H1 (cell line): ENCODE results near the gene SMARCAL1. TPM values are rescaled to one million over a fixed set of nuclear protein-coding genes. Genes with fewer than 3 reads are reported as not detected.

Experiments
- CTCF ChIA-PET: fragments of 300-600 bp; sonication (Branson Sonifier 250); formaldehyde crosslinking; loops from one replicate; lab custom pipeline; 2021; ENCODE audit not compliant: partially characterized antibody; lab: Charles Lee
- POLR2A ChIA-PET: fragments of 300-600 bp; sonication (Branson Sonifier 250); formaldehyde crosslinking; loops from one replicate; lab custom pipeline; 2021; ENCODE audit warnings: inconsistent platforms; ENCODE audit not compliant: partially characterized antibody; lab: Charles Lee
- DNase-seq, 2 experiments: peaks; one replicate each; pipeline versions ENCODE4 v3.0.0 to v3.0.0-alpha.2; 2010 to 2022; ENCODE audit warnings: low spot score in 2 of 2, low read depth in 1 of 2, mixed read lengths in 1 of 2
- FAIRE-seq: peaks from 2 replicates; lab custom pipeline; 2011; peaks lifted over from hg19 to GRCh38; lab: Jason Lieb, UNC
- H2AFZ ChIP-seq: 2 replicates; pipeline ENCODE4 v1.8.1; 2012; ENCODE audit warnings: low read length, inconsistent platforms
- H2AK5ac ChIP-seq: 2 replicates; pipeline ENCODE4 v1.6.1; 2013; ENCODE audit warnings: low read depth, low read length
- H2BK120ac ChIP-seq: replicated peaks from 2 replicates; pipeline ENCODE3; 2013; ENCODE audit warnings: low read depth, low read length, inconsistent platforms
- H2BK12ac ChIP-seq: 2 replicates; pipeline ENCODE4 v1.6.1; 2013; ENCODE audit warnings: low read depth, low read length
- H2BK15ac ChIP-seq: 2 replicates; pipeline ENCODE4 v1.6.1; 2013; ENCODE audit warnings: low read length
- H2BK20ac ChIP-seq: 2 replicates; pipeline ENCODE4 v1.6.1; 2013; ENCODE audit warnings: low read length
- H2BK5ac ChIP-seq: 2 replicates; pipeline ENCODE4 v1.6.1; 2013; ENCODE audit warnings: low read depth, low read length
- H3K14ac ChIP-seq: 2 replicates; pipeline ENCODE4 v1.6.1; 2013; ENCODE audit warnings: inconsistent platforms; ENCODE audit not compliant: insufficient read length
- H3K18ac ChIP-seq: 2 replicates; pipeline ENCODE4 v1.6.1; 2013; ENCODE audit warnings: low read length; ENCODE audit errors: extremely low read depth
- H3K23ac ChIP-seq: 2 replicates; pipeline ENCODE4 v1.6.1; 2013; ENCODE audit warnings: inconsistent platforms; ENCODE audit not compliant: insufficient read length
- H3K23me2 ChIP-seq: 2 replicates; pipeline ENCODE4 v1.6.1; 2013; ENCODE audit warnings: low read depth, low read length
- H3K27ac ChIP-seq: 2 replicates; pipeline ENCODE4 v1.6.1; 2011; ENCODE audit warnings: low read depth, low read length, inconsistent platforms
- H3K27me3 ChIP-seq, 4 experiments: replicated peaks in 1 of 4; 1 replicate in 1 of 4; 2 replicates in 3 of 4; pipeline versions ENCODE4 v1.6.1 to v1.8.1; 2011 to 2013; ENCODE audit warnings: low read length in 3 of 4, mild to moderate bottlenecking in 3 of 4, inconsistent platforms in 2 of 4, mixed read lengths in 2 of 4, moderate library complexity in 1 of 4; ENCODE audit not compliant: control insufficient read depth in 3 of 4, insufficient read depth in 3 of 4; ENCODE audit errors: extremely low read depth in 1 of 4
- H3K36me3 ChIP-seq, 4 experiments: 2 replicates each; pipeline versions ENCODE4 v1.6.1 to v1.8.1; 2011 to 2013; ENCODE audit warnings: mild to moderate bottlenecking in 4 of 4, low read length in 3 of 4, moderate library complexity in 2 of 4, control low read depth in 1 of 4, inconsistent platforms in 1 of 4; ENCODE audit not compliant: insufficient read depth in 4 of 4, control insufficient read depth in 2 of 4
- H3K4ac ChIP-seq: replicated peaks from 2 replicates; pipeline ENCODE3; 2013; ENCODE audit warnings: low read length, low read depth, mixed read lengths, inconsistent platforms; ENCODE audit not compliant: insufficient read length
- H3K4me1 ChIP-seq, 4 experiments: replicated peaks in 1 of 4; 1 replicate in 1 of 4; 2 replicates in 3 of 4; pipeline versions ENCODE4 v1.6.1 to v1.8.1; 2011 to 2013; ENCODE audit warnings: low read length in 3 of 4, inconsistent platforms in 2 of 4, mixed read lengths in 1 of 4; ENCODE audit not compliant: insufficient read depth in 4 of 4, control insufficient read depth in 3 of 4
- H3K4me2 ChIP-seq, 2 experiments: 2 replicates each; pipeline versions ENCODE4 v1.6.1 to v1.8.1; 2011 to 2013; ENCODE audit warnings: low read depth in 2 of 2, low read length in 2 of 2, control low read depth in 1 of 2, inconsistent platforms in 1 of 2, mild to moderate bottlenecking in 1 of 2; ENCODE audit not compliant: insufficient read depth in 1 of 2
- H3K4me3 ChIP-seq, 4 experiments: fragments of 200-600, 300-600 bp in 1 of 4; sonication (generic), shearing (Covaris generic), sonication (Bioruptor Twin) in 1 of 4; 2 replicates each; pipeline versions ENCODE4 v1.5.1 to v1.8.1; 2011 to 2016; ENCODE audit warnings: low read length in 4 of 4, low read depth in 3 of 4, control low read depth in 2 of 4, inconsistent platforms in 2 of 4, mild to moderate bottlenecking in 2 of 4, mixed read lengths in 1 of 4, moderate library complexity in 1 of 4; ENCODE audit not compliant: insufficient read depth in 2 of 4; ENCODE audit errors: extremely low read depth in 1 of 4
- H3K56ac ChIP-seq: replicated peaks from 2 replicates; pipeline ENCODE3; 2013; ENCODE audit warnings: low read depth, mild to moderate bottlenecking, mixed read lengths, low read length, inconsistent platforms; ENCODE audit not compliant: insufficient read length
- H3K79me1 ChIP-seq: 2 replicates; pipeline ENCODE4 v1.6.1; 2013; ENCODE audit warnings: low read depth, low read length, control low read depth
- H3K79me2 ChIP-seq, 2 experiments: 2 replicates each; pipeline versions ENCODE4 v1.6.1 to v1.8.1; 2012 to 2013; ENCODE audit warnings: low read length in 2 of 2, mild to moderate bottlenecking in 2 of 2, inconsistent platforms in 1 of 2; ENCODE audit not compliant: insufficient read depth in 2 of 2, control insufficient read depth in 1 of 2
- H3K9ac ChIP-seq, 4 experiments: replicated peaks in 1 of 4; 1 replicate in 1 of 4; 2 replicates in 3 of 4; pipeline versions ENCODE4 v1.6.1 to v1.8.1; 2011 to 2013; ENCODE audit warnings: low read depth in 3 of 4, low read length in 3 of 4, control low read depth in 2 of 4, mild to moderate bottlenecking in 2 of 4, moderate library complexity in 2 of 4, inconsistent platforms in 1 of 4; ENCODE audit errors: extremely low read depth in 1 of 4
- H3K9me3 ChIP-seq, 2 experiments: 2 replicates each; pipeline versions ENCODE4 v1.6.1 to v1.8.1; 2012 to 2013; ENCODE audit warnings: mild to moderate bottlenecking in 2 of 2, moderate library complexity in 2 of 2, control low read depth in 1 of 2, inconsistent platforms in 1 of 2, low read depth in 1 of 2, low read length in 1 of 2, mixed read lengths in 1 of 2; ENCODE audit not compliant: insufficient read depth in 2 of 2
- H4K20me1 ChIP-seq, 2 experiments: replicated peaks in 1 of 2; 2 replicates each; pipeline versions ENCODE3 to v1.8.1; 2011 to 2013; ENCODE audit warnings: inconsistent platforms in 2 of 2, low read length in 2 of 2, mild to moderate bottlenecking in 1 of 2; ENCODE audit not compliant: insufficient read depth in 2 of 2, control insufficient read depth in 1 of 2
- H4K5ac ChIP-seq: 2 replicates; pipeline ENCODE4 v1.6.1; 2013; ENCODE audit warnings: low read length, low read depth, mixed read lengths, inconsistent platforms; ENCODE audit not compliant: insufficient read length
- H4K8ac ChIP-seq: 2 replicates; pipeline ENCODE4 v1.8.0; 2013; ENCODE audit warnings: mild to moderate bottlenecking, moderate library complexity, low read length, inconsistent platforms; ENCODE audit not compliant: insufficient read depth; ENCODE audit errors: extremely low read depth
- H4K91ac ChIP-seq: replicated peaks from 2 replicates; pipeline ENCODE3; 2013; ENCODE audit warnings: low read length, mixed read lengths, inconsistent platforms; ENCODE audit not compliant: insufficient read length
- CEBPB ChIP-seq: IDR thresholded peaks from 2 replicates; pipeline ENCODE4 v1.6.1; 2012; ENCODE audit warnings: low read depth, low read length
- EZH2 ChIP-seq: fragments of 200-600 bp; sonication (generic); IDR thresholded peaks from 2 replicates; pipeline ENCODE4 v1.7.1; 2012; ENCODE audit warnings: low read depth, mild to moderate bottlenecking, moderate library complexity, low read length, inconsistent platforms; ENCODE audit not compliant: severe bottlenecking
- GABPA ChIP-seq: IDR thresholded peaks from 2 replicates; pipeline ENCODE4 v1.6.1; 2011; ENCODE audit warnings: mild to moderate bottlenecking, low read length, moderate library complexity, borderline replicate concordance; ENCODE audit not compliant: insufficient read depth
- HDAC2 ChIP-seq, 2 experiments: fragments of 300-600 bp in 1 of 2; sonication (generic) in 1 of 2; IDR thresholded peaks; 2 replicates each; pipeline ENCODE4 v1.6.1; 2011 to 2012; ENCODE audit warnings: low read depth in 2 of 2, low read length in 2 of 2, mild to moderate bottlenecking in 2 of 2, moderate library complexity in 2 of 2, borderline replicate concordance in 1 of 2, inconsistent platforms in 1 of 2
- NRF1 ChIP-seq: IDR thresholded peaks from 2 replicates; pipeline ENCODE4 v1.6.1; 2011; ENCODE audit warnings: mild to moderate bottlenecking, low read depth, low read length, improper control_type of control experiment
- PHF8 ChIP-seq: fragments of 200-600 bp; sonication (generic); conservative IDR thresholded peaks from 2 replicates; pipeline ENCODE4 v1.7.1; 2012; ENCODE audit warnings: low read depth, mild to moderate bottlenecking, inconsistent platforms, low read length, moderate library complexity
- POLR2A ChIP-seq, 2 experiments: IDR thresholded peaks; 1 replicate in 1 of 2; 2 replicates in 1 of 2; pipeline ENCODE4 v1.6.1; 2011; ENCODE audit warnings: low read depth in 2 of 2, low read length in 2 of 2, mild to moderate bottlenecking in 2 of 2; ENCODE audit errors: control extremely low read depth in 1 of 2
- SAP30 ChIP-seq: fragments of 300-600 bp; sonication (generic); IDR thresholded peaks from 2 replicates; pipeline ENCODE4 v1.7.1; 2012; ENCODE audit warnings: low read length, moderate library complexity, mild to moderate bottlenecking, inconsistent platforms; ENCODE audit not compliant: insufficient read depth, insufficient replicate concordance
- SRF ChIP-seq: IDR thresholded peaks from 2 replicates; pipeline ENCODE4 v1.6.1; 2011; ENCODE audit warnings: mild to moderate bottlenecking, low read depth, low read length, moderate library complexity
- TBP ChIP-seq: IDR thresholded peaks from 2 replicates; pipeline ENCODE4 v1.6.1; 2011; ENCODE audit warnings: low read depth, low read length, improper control_type of control experiment
- TCF12 ChIP-seq: IDR thresholded peaks from 2 replicates; pipeline ENCODE4 v1.6.1; 2011; ENCODE audit warnings: low read depth, mild to moderate bottlenecking, low read length
- WGBS, 2 experiments: shearing (Covaris generic) in 1 of 2; methylation state at CpG; one replicate each; pipeline versions ENCODE4 v1.1.6 to v1.1.7; 2013 to 2015; ENCODE audit warnings: low lambda C conversion rate in 2 of 2, mixed read lengths in 2 of 2, inconsistent platforms in 1 of 2, low coverage in 1 of 2, missing lambda C conversion rate in 1 of 2; ENCODE audit not compliant: insufficient replicate concordance in 2 of 2, insufficient coverage in 1 of 2, insufficient read length in 1 of 2; ENCODE audit errors: extremely low coverage in 1 of 2, missing lambda C conversion rate in 1 of 2; 5-methylcytosine and 5-hydroxymethylcytosine counted together
- polyA plus RNA-seq, 7 experiments: library from polyadenylated mRNA; depleted of rRNA in 3 of 7; stranded (reverse) in 5 of 7; unstranded in 2 of 7; fragments of >200 nt in 5 of 7; fragments of 200-250 nt in 2 of 7; gene quantifications; 1 replicate in 5 of 7; 2 replicates in 1 of 7; 4 replicates in 1 of 7; pipeline versions ENCODE4 v1.2.1 to v1.2.3, GENCODE V29; 2011 to 2013; ENCODE audit warnings: missing spikeins in 2 of 7, mixed read lengths in 2 of 7
- total RNA-seq: library from RNA; stranded (reverse); fragmentation: NEBNext Ultra II Directional; extraction: Animal tissue kit (Norgen Biotek cat#: 25700); gene quantifications from 2 replicates; pipeline ENCODE4 v1.2.1, GENCODE V29; 2021
- TF ChIP-seq, protein P1 (sequence below): IDR thresholded peaks from 2 replicates; pipeline ENCODE4 v1.6.1; 2012; ENCODE audit warnings: inconsistent platforms

SMARCAL1 gene
- total and polyA plus RNA-seq, 2 of the 8 experiments (the other 6 are each of a cell fraction or from before 2014, with no cell fraction given) = 17.6 to 17.9 TPM

DNA sequence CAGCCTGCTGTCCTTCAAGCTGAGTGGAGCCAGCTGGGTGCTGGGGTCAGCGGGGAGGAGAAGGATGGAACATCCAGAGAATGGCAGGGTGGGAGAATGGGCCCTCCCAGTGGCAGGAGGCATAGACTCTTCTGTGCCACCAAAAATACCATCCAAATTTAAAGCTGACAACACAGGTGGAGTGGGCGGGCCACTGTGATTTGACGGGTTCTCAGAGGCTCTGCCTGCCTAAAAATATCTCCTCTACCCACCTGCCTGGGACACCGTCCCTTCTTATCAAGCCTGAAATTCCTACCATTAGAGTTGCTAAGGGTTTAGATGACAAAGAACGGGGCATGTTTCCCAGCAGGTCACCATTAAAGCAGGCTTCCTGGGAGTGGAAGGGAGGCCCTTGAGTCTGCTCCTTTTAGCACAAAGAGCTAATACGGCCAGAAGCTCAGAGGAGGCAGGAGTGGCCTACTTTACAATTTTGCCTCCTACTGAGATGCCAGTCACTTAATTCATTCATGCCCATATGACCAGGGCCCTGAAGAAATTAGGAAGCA is 20.2 kb upstream of the SMARCAL1 start:
- FAIRE-seq = no peak
- Histone ChIP-seq H3K79me2 (no peaks in the 10 kb centered on the region), H2BK15ac (no peak overlapping the region), H4K5ac (no peak overlapping the region), H2AFZ (no peak overlapping the region), H2BK120ac (no peak overlapping the region), H3K27me3 (no peaks in the 10 kb centered on the region), H3K4me3 (no peak overlapping the region), H4K91ac (no peak overlapping the region), H4K8ac (no peak overlapping the region; the same call in 1 of the 2 replicates), H3K4me1 (peaks cover 0 to 4% (median 0%) of the 10 kb centered on the region in 4 experiments; a peak in 1 of 7 replicates), H2AK5ac (no peak overlapping the region), H3K27ac (no peak overlapping the region), H3K23ac (no peak overlapping the region), H3K9me3 (0 out of 4 replicates have a peak, but pooled peaks cover 0 to 3% of the 10 kb centered on the region in 2 experiments), H3K36me3 (no peaks in the 10 kb centered on the region), H2BK20ac (no peak overlapping the region), H3K4me2 (no peak overlapping the region), H3K23me2 (no peaks in the 10 kb centered on the region), H3K4ac (no peak overlapping the region), H2BK5ac (no peak overlapping the region), H2BK12ac (no peak overlapping the region), H3K9ac (no peak overlapping the region), H3K14ac (no peak overlapping the region), H3K56ac (no peak overlapping the region), H4K20me1 (no peaks in the 10 kb centered on the region), H3K18ac (no peak overlapping the region), H3K79me1 (no peaks in the 10 kb centered on the region)
- ChIA-PET CTCF (interaction anchor here (0.9 to 9.1 kb wide), 5 partner anchors 10 to 149 kb away, joined by 3 to 79 read pairs (median 3); no protein-coding TSS in a partner anchor), POLR2A (interaction anchor here (1.0 to 1.3 kb wide), 2 partner anchors 8 to 20 kb away, joined by 3 read pairs; no protein-coding TSS in a partner anchor)
- 83% methylated on average over 6 of the region's 6 CpGs; no CpG with 5 or more reads in 1 of the 2 experiments for WGBS, 2 experiments
- DNase-seq = no peak
- no peak for TF ChIP-seq TCF12
- TF ChIP-seq PHF8 = no peak
- no peak for TF ChIP-seq CEBPB
- no peak for TF ChIP-seq NRF1
- TF ChIP-seq POLR2A (IDR thresholded peaks at IDR 0.05; ENCODE audit: control extremely low read depth in 1 of 2, low read depth in 2 of 2, low read length in 2 of 2) = no peak
- no peak for TF ChIP-seq SAP30
- TF ChIP-seq, protein P1, sequence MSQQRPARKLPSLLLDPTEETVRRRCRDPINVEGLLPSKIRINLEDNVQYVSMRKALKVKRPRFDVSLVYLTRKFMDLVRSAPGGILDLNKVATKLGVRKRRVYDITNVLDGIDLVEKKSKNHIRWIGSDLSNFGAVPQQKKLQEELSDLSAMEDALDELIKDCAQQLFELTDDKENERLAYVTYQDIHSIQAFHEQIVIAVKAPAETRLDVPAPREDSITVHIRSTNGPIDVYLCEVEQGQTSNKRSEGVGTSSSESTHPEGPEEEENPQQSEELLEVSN = no peak
- no peak for TF ChIP-seq SRF
- TF ChIP-seq TBP = no peak
- no peak for TF ChIP-seq GABPA
- no peak for TF ChIP-seq HDAC2 (IDR thresholded peaks at IDR 0.05; ENCODE audit: borderline replicate concordance in 1 of 2, low read depth in 2 of 2, low read length in 2 of 2)
- no peak for TF ChIP-seq EZH2
